Measurements from ENCODE around the gene DPP7.

The DPP7 gene

DNA sequence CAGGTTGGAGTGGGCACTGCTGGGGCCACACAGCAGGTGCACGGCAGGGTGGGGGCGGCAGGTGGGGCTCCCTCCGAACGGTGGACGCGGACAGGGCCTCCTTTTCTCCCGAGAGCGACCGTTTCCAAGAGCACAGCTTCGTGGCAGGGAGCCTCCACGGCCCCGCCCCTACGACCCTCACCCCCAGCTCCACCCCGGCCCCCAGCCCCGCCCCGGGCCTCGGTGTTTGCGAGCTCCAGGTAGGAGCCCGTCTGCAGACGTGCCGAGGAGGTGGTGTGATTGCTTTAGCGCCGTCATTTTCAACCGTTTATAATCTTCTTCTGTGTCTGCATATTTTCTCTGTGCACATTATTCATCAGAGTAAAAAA lies 33.2 kb upstream of the DPP7 start:
- H3K36me3 ChIP-seq (ENCODE audit: control insufficient read depth, insufficient read depth, low read length): no peaks in the 10 kb centered on the region
- H3K9me3 ChIP-seq (ENCODE audit: control insufficient read depth, low read length): no peaks in the 10 kb centered on the region
- H3K27me3 ChIP-seq (replicated peaks; ENCODE audit: control insufficient read depth, insufficient read depth, low read length, poor library complexity, severe bottlenecking): peaks cover 5% of the 10 kb centered on the region
- H3K27ac ChIP-seq (ENCODE audit: insufficient read depth, low read length, poor library complexity, severe bottlenecking): no peak overlapping the region
- H3K4me3 ChIP-seq (ENCODE audit: insufficient read depth, low read depth, low read length, poor library complexity, severe bottlenecking): no peak overlapping the region
- H3K4me1 ChIP-seq (ENCODE audit: control insufficient read depth, insufficient read depth, low read length, poor library complexity, severe bottlenecking): no peaks in the 10 kb centered on the region
- no peak for DNase-seq

DNA sequence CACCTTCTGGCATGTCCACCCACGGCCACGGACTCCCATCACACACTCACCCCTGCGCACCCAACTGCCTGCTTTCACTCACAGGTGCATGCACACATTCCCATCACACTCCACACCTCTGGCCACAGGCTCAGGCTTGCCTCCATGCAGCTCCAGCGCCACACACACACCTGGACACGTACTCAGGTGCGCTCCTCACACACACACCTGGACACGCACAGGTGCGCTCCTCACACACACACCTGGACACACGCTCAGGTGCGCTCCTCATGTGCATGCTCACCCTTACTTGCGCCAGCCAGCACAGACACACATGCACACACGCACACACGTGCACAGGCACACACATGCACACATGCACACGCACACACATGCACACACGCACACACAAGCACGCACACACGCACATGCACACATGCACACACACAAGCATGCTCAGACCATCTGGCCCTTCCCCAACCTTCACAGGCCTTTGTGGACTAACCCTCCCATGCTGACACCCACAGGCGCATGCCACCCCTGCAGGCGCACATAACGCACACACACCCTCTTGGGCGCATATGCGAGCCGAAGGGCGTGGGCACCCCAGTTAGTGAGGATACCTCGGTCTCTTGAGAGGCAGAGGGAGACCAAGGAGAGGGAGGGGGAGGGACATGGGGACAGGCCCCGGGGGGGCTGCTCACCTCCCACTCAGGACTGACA lies 32.7 kb upstream of the DPP7 start:
- no peak for DNase-seq
- Histone ChIP-seq H3K4me3 (ENCODE audit: insufficient read depth, low read depth, low read length, poor library complexity, severe bottlenecking) (no peak overlapping the region), H3K4me1 (ENCODE audit: control insufficient read depth, insufficient read depth, low read length, poor library complexity, severe bottlenecking) (no peaks in the 10 kb centered on the region), H3K36me3 (ENCODE audit: control insufficient read depth, insufficient read depth, low read length) (no peaks in the 10 kb centered on the region), H3K27ac (ENCODE audit: insufficient read depth, low read length, poor library complexity, severe bottlenecking) (no peak overlapping the region), H3K27me3 (replicated peaks; ENCODE audit: control insufficient read depth, insufficient read depth, low read length, poor library complexity, severe bottlenecking) (peaks cover 8% of the 10 kb centered on the region), H3K9me3 (ENCODE audit: control insufficient read depth, low read length) (no peaks in the 10 kb centered on the region)

DNA sequence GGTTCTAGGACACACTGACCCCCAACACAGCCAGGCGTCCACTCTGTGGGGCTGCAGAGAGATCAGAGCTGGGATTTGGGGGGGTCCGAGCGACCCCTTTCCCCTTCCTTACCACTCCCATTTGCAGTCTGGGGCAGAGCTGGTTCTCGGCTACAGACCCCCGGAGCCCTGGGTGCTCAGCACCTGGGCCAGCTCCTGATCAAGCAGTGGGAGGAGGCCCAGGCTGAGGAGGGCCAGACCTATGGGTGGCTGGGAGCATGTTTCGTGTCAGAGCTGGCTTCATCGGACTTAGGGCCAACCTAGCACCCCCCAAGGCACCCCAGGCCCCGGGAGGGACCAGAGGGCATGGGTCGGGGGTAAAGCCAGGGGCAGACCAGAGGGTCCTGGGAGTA lies 32.0 kb upstream of the DPP7 start:
- H3K9me3 ChIP-seq (ENCODE audit: control insufficient read depth, low read length): no peaks in the 10 kb centered on the region
- peaks cover 15% of the 10 kb centered on the region for H3K27me3 ChIP-seq (replicated peaks; ENCODE audit: control insufficient read depth, insufficient read depth, low read length, poor library complexity, severe bottlenecking)
- H3K27ac ChIP-seq (ENCODE audit: insufficient read depth, low read length, poor library complexity, severe bottlenecking): no peak overlapping the region
- H3K4me3 ChIP-seq (ENCODE audit: insufficient read depth, low read depth, low read length, poor library complexity, severe bottlenecking): no peak overlapping the region
- no peaks in the 10 kb centered on the region for H3K4me1 ChIP-seq (ENCODE audit: control insufficient read depth, insufficient read depth, low read length, poor library complexity, severe bottlenecking)
- DNase-seq: no peak
- H3K36me3 ChIP-seq (ENCODE audit: control insufficient read depth, insufficient read depth, low read length): no peaks in the 10 kb centered on the region

DNA sequence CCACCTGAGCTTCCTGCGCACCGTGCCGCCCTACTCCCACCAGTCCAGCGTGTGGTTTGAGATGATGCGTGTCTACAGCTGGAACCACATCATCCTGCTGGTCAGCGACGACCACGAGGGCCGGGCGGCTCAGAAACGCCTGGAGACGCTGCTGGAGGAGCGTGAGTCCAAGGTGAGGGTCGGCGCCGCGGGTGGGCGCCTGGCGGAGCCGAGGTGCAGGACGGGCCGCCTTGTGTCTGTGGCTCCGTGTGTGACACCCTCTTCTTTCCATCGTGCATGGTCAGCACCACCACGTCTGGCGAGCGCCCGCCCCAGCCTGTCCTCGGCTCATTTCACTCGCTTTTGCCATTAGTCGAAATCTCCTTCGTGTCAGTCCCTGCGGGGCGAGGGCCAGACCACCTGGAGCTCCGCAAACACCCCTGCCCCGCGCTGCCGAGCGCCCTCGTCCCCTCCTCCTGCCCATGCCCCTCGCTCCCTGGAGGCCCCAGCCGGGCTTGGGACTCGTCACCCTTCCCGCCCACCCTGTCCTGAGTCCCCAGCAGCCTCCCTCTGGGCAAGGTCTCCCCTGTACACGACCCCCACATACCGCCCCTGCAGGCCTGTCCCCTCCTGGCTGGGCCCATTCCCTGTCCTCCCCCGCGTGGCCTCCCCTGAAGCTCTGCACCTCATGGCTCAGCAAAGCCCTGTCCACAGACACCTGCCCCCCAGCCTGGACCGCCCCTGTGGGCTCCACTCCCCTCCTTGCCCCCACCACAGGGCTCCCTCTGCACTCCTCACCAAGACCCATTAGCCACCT lies 31.4 kb upstream of the DPP7 start:
- Histone ChIP-seq H3K36me3 (ENCODE audit: control insufficient read depth, insufficient read depth, low read length) (no peaks in the 10 kb centered on the region), H3K4me1 (ENCODE audit: control insufficient read depth, insufficient read depth, low read length, poor library complexity, severe bottlenecking) (no peaks in the 10 kb centered on the region), H3K27me3 (replicated peaks; ENCODE audit: control insufficient read depth, insufficient read depth, low read length, poor library complexity, severe bottlenecking) (peaks cover 20% of the 10 kb centered on the region), H3K27ac (ENCODE audit: insufficient read depth, low read length, poor library complexity, severe bottlenecking) (no peak overlapping the region), H3K9me3 (ENCODE audit: control insufficient read depth, low read length) (no peaks in the 10 kb centered on the region), H3K4me3 (ENCODE audit: insufficient read depth, low read depth, low read length, poor library complexity, severe bottlenecking) (no peak overlapping the region)
- no peak for DNase-seq

DNA sequence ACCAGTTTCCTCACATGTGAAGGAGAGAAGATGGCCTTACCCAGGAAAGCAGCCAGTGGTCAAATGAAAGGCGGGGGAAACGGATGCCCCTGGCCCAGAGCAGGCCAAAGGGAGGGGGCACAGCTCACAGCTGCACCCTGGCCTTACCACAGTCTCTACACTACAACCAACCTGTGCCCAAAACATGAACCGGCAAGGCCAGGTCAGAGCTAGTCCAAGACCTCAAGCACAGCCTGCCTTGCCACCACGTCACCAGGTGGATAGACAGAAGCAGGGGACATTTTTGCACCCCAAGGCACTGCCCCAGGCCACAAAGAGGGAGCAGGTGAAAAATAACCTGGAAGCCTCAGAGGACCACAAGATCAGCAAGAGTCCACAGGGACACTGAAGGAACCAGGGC lies 28.9 kb upstream of the DPP7 start:
- no peaks in the 10 kb centered on the region for H3K36me3 ChIP-seq (ENCODE audit: control insufficient read depth, insufficient read depth, low read length)
- no peak for DNase-seq
- H3K9me3 ChIP-seq (ENCODE audit: control insufficient read depth, low read length): no peaks in the 10 kb centered on the region
- peaks cover 3% of the 10 kb centered on the region for H3K4me1 ChIP-seq (ENCODE audit: control insufficient read depth, insufficient read depth, low read length, poor library complexity, severe bottlenecking)
- no peak overlapping the region for H3K27ac ChIP-seq (ENCODE audit: insufficient read depth, low read length, poor library complexity, severe bottlenecking)
- H3K4me3 ChIP-seq (ENCODE audit: insufficient read depth, low read depth, low read length, poor library complexity, severe bottlenecking): no peak overlapping the region
- H3K27me3 ChIP-seq (replicated peaks; ENCODE audit: control insufficient read depth, insufficient read depth, low read length, poor library complexity, severe bottlenecking): peaks cover 41% of the 10 kb centered on the region

DNA sequence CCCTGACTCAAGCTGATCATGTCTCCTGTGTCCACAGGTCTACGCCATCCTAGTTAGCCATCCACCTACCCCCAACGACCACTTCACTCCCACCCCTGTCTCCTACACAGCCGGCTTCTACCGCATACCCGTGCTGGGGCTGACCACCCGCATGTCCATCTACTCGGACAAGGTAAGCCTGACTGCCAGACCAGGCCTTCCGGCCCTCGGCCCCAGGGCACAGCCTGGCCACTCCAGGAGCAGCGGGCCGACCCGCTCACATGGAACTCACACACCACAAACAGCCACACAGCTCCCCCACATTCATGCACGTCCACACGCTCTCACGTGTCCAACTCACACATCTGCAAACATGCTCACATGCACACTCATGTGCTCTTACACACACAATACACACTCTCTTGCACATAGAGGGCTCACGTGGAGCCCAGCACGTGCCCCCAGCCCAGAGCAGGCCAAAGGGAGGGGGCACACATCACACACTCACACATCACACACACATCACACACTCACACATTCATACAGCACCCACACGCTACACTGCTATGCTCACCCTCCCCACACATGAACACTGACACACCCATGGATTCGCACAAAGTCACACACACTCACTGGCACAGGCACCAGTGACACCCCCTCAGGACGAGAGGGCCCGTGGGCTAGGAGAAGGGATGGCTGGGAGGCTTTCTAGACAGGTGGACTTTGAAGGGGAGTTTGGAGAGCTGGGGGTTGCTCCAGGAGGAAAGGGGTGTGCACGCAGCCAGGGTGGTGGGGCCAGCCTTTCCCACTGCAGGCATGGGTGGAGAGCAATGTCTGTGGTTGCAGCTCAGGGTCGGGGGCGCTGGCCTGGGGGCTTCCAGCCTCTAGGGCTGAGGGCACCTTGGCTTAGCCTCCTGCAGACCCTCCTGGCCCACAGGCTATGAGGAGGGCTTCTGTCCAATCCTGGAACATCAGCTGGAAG lies 27.7 kb upstream of the DPP7 start:
- Histone ChIP-seq H3K4me3 (ENCODE audit: insufficient read depth, low read depth, low read length, poor library complexity, severe bottlenecking) (no peak overlapping the region), H3K9me3 (ENCODE audit: control insufficient read depth, low read length) (no peaks in the 10 kb centered on the region), H3K4me1 (ENCODE audit: control insufficient read depth, insufficient read depth, low read length, poor library complexity, severe bottlenecking) (peaks cover 3% of the 10 kb centered on the region), H3K27ac (ENCODE audit: insufficient read depth, low read length, poor library complexity, severe bottlenecking) (no peak overlapping the region), H3K36me3 (ENCODE audit: control insufficient read depth, insufficient read depth, low read length) (no peaks in the 10 kb centered on the region), H3K27me3 (replicated peaks; ENCODE audit: control insufficient read depth, insufficient read depth, low read length, poor library complexity, severe bottlenecking) (peaks cover 53% of the 10 kb centered on the region)
- DNase-seq: no peak

DNA sequence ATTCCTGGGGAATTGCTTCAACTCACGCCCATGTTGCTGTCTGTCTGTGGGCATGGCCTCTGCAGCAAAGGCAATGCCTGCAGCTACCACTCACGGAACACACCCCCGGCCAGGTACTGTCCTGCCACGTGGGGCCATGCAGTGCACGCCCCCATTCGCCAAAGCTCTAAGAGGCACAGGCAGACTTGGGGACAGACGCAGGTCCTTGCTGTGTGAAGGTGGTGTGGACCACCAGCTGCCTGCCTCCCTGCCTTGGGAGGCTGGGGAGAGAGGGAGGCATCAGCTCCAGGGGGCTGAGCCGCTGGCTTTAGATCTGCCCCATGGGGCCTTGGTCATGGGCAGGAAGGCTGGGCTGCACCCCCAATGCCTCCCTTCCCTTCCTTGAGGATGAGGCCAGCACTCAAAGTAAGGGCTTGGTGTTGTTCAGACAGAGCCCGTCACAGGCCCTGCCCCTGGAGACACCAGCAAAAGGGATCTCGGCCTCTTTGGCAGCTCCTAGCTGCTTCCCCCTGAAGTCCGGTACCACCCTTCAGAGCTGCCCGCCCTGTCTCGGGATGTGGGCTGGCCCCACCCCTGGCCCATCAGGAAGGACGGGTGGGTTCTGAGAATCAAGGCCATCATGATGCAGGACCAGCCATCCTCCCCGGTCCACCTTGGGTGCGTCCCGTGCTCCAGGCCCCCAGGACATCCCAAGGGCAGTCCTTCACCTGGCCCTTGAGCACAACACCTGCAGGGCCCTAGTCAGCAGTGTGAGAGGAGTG lies 26.7 kb upstream of the DPP7 start:
- DNase-seq: no peak
- H3K27me3 ChIP-seq (replicated peaks; ENCODE audit: control insufficient read depth, insufficient read depth, low read length, poor library complexity, severe bottlenecking): peaks cover 55% of the 10 kb centered on the region

DNA sequence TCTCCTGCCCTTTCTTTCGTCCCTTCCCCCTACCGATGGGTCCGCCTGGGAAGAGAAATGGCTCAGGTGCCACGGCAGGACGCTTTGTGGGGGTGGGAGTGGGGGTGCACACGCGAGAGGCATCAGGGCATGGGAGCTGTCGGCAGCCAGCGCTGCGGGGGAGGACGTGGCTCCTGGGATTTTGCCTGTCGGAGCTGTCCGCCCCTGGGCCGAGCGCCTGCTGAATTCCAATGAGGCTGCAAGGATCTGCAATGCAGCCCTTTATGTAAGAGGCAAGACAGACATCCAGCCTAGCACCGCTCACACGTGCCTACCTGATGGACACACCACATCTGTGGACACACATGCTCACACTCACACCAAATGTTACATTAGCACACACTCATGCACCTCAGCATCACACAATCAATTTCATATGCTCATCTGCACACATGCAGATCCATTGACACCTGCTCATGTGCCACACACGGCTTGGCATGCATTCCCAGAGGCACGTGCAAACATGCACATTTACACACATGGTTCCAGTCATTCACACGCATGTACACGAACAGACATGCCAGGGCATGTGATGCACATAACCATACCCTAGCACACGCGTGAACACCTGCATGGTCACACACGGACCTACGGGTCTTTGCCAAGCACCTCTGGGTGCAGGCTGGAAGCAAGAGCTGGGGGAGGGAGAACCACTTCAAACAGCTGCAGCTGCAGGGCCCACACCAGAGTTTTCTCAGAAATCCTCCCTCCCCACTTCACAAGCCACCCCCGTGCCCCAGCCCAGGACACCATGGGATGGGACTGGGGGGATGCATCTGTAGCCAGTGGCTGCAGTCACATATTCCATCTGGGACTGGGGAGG lies 25.8 kb upstream of the DPP7 start:
- no peak for DNase-seq
- Histone ChIP-seq H3K9me3 (ENCODE audit: control insufficient read depth, low read length) (no peaks in the 10 kb centered on the region), H3K4me1 (ENCODE audit: control insufficient read depth, insufficient read depth, low read length, poor library complexity, severe bottlenecking) (peaks cover 3% of the 10 kb centered on the region), H3K27ac (ENCODE audit: insufficient read depth, low read length, poor library complexity, severe bottlenecking) (no peak overlapping the region), H3K36me3 (ENCODE audit: control insufficient read depth, insufficient read depth, low read length) (no peaks in the 10 kb centered on the region), H3K4me3 (ENCODE audit: insufficient read depth, low read depth, low read length, poor library complexity, severe bottlenecking) (no peak overlapping the region), H3K27me3 (replicated peaks; ENCODE audit: control insufficient read depth, insufficient read depth, low read length, poor library complexity, severe bottlenecking) (peaks cover 55% of the 10 kb centered on the region)

More for the DNA sequence above, 26.7 kb upstream of the DPP7 start:
- no peaks in the 10 kb centered on the region for H3K9me3 ChIP-seq (ENCODE audit: control insufficient read depth, low read length)
- no peaks in the 10 kb centered on the region for H3K36me3 ChIP-seq (ENCODE audit: control insufficient read depth, insufficient read depth, low read length)
- no peak overlapping the region for H3K4me3 ChIP-seq (ENCODE audit: insufficient read depth, low read depth, low read length, poor library complexity, severe bottlenecking)
- peaks cover 3% of the 10 kb centered on the region for H3K4me1 ChIP-seq (ENCODE audit: control insufficient read depth, insufficient read depth, low read length, poor library complexity, severe bottlenecking)
- no peak overlapping the region for H3K27ac ChIP-seq (ENCODE audit: insufficient read depth, low read length, poor library complexity, severe bottlenecking)

Measured in effector memory CD4-positive, alpha-beta T cell (primary cell).